Mesendoderm (in vitro differentiated cells): ENCODE results near the gene RAB25.

ENCODE experiments used
- DNase-seq: peaks from one replicate; pipeline ENCODE4 v3.0.0; 2013
- H2AK5ac ChIP-seq: 2 replicates; pipeline ENCODE4 v1.6.1; 2013; ENCODE audit warnings: low read length, inconsistent platforms
- H2BK120ac ChIP-seq: 2 replicates; pipeline ENCODE4 v1.6.1; 2013; ENCODE audit warnings: low read depth, mild to moderate bottlenecking, low read length, moderate library complexity, mixed read lengths
- H2BK15ac ChIP-seq: replicated peaks from 2 replicates; pipeline ENCODE4 v1.6.1; 2013; ENCODE audit warnings: low read depth, mild to moderate bottlenecking, moderate library complexity
- H2BK5ac ChIP-seq: 2 replicates; pipeline ENCODE4 v1.6.1; 2013; ENCODE audit warnings: low read length, inconsistent platforms
- H3K18ac ChIP-seq: 2 replicates; pipeline ENCODE4 v1.6.1; 2013; ENCODE audit warnings: mild to moderate bottlenecking, low read length, mixed read lengths
- H3K23ac ChIP-seq: one replicate; pipeline ENCODE4 v1.6.1; 2013; ENCODE audit warnings: low read length
- H3K27ac ChIP-seq: 2 replicates; pipeline ENCODE4 v1.5.1; 2013; ENCODE audit warnings: low read depth, mild to moderate bottlenecking, inconsistent platforms, low read length, moderate library complexity
- H3K27me3 ChIP-seq: 2 replicates; pipeline ENCODE4 v1.6.1; 2013; ENCODE audit warnings: low read length, control low read depth, mild to moderate bottlenecking, inconsistent platforms; ENCODE audit not compliant: insufficient read depth, poor library complexity
- H3K36me3 ChIP-seq: 2 replicates; pipeline ENCODE4 v1.6.1; 2013; ENCODE audit warnings: low read length, inconsistent platforms; ENCODE audit not compliant: control insufficient read depth, insufficient read depth
- H3K4ac ChIP-seq: one replicate; pipeline ENCODE4 v1.6.1; 2013; ENCODE audit warnings: low read depth, mild to moderate bottlenecking, low read length, moderate library complexity
- H3K4me1 ChIP-seq: 2 replicates; pipeline ENCODE4 v1.6.1; 2013; ENCODE audit warnings: low read depth, low read length, inconsistent platforms; ENCODE audit not compliant: control insufficient read depth
- H3K4me2 ChIP-seq: 2 replicates; pipeline ENCODE4 v1.6.1; 2013; ENCODE audit warnings: low read length
- H3K4me3 ChIP-seq: 2 replicates; pipeline ENCODE4 v1.5.1; 2013; ENCODE audit warnings: mild to moderate bottlenecking, low read length
- H3K56ac ChIP-seq: one replicate; pipeline ENCODE4 v1.6.1; 2013; ENCODE audit warnings: low read length
- H3K79me1 ChIP-seq: 2 replicates; pipeline ENCODE4 v1.6.1; 2013; ENCODE audit warnings: low read length, inconsistent platforms
- H3K79me2 ChIP-seq: 2 replicates; pipeline ENCODE4 v1.6.1; 2013; ENCODE audit warnings: mild to moderate bottlenecking, low read length; ENCODE audit not compliant: control insufficient read depth, insufficient read depth
- H3K9ac ChIP-seq: 2 replicates; pipeline ENCODE4 v1.6.1; 2013; ENCODE audit warnings: low read length, inconsistent platforms
- H4K5ac ChIP-seq: one replicate; pipeline ENCODE4 v1.6.1; 2013; ENCODE audit warnings: low read length
- H4K8ac ChIP-seq: one replicate; pipeline ENCODE4 v1.6.1; 2013; ENCODE audit warnings: low read depth, mild to moderate bottlenecking, control low read depth, low read length, moderate library complexity
- WGBS: extraction: QIAGEN DNeasy Blood & Tissue Kit; methylation state at CpG from one replicate; pipeline ENCODE4 v1.1.7; 2013; ENCODE audit warnings: low lambda C conversion rate, missing lambda C conversion rate; ENCODE audit not compliant: insufficient coverage; ENCODE audit errors: extremely low coverage; 5-methylcytosine and 5-hydroxymethylcytosine counted together

RAB25 gene

DNA sequence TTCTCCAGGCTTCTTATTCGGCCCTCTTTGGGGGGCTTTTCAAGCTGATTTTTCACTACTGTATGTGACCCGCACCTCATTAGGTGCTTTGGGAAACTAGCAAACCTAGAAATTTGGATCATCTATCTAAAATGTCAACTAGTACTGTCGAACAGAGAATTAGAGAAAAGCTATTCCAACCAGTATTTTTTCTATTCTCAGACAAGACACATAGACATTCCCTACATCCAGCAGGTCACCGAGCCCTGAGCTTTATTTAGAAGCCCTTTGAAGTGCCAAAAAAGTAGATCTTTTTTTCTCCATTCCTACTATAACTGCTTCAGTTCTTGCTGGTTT is 39.9 kb upstream of the RAB25 start:
- no peak overlapping the region for H3K4me3 ChIP-seq
- no peaks in the 10 kb centered on the region for H3K27me3 ChIP-seq
- no peak overlapping the region for H4K5ac ChIP-seq
- peaks cover 9% of the 10 kb centered on the region for H3K79me1 ChIP-seq
- H3K18ac ChIP-seq: no peak overlapping the region
- no peak overlapping the region for H4K8ac ChIP-seq
- H3K79me2 ChIP-seq: peaks cover 20% of the 10 kb centered on the region
- peaks cover 2% of the 10 kb centered on the region for H3K4me1 ChIP-seq
- H2AK5ac ChIP-seq: no peak overlapping the region
- no peak overlapping the region for H3K23ac ChIP-seq
- no peak overlapping the region for H3K27ac ChIP-seq
- H3K4ac ChIP-seq: no peak overlapping the region
- H3K36me3 ChIP-seq: peaks cover 6% of the 10 kb centered on the region
- H2BK15ac ChIP-seq: no peak overlapping the region
- DNase-seq: no peak
- H2BK5ac ChIP-seq: no peak overlapping the region
- no peak overlapping the region for H2BK120ac ChIP-seq
- WGBS: no CpG with 5 or more reads among the region's 4 CpGs
- H3K9ac ChIP-seq: peak overlapping the region; percentile 40
- H3K56ac ChIP-seq: no peak overlapping the region
- H3K4me2 ChIP-seq: peak overlapping the region; percentile 23

DNA sequence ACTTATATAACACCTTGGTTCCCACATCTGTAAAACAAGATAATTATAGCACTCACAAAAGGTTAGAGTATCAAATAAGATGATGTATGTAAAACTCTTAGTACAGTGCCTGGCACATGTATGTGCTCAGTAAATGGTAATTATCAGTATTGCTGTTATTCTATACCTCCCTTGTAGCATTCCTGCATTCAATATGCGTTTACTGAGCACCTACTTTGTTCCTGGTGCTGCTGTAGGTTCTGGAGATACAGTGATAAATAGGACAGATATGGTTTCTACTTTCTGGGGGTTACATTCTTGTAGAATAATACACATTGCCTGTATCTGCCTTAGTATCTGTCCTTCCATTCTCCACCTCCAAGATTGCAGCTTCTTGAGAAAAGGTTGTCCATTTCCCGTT is 39.0 kb upstream of the RAB25 start:
- no peak overlapping the region for H4K8ac ChIP-seq
- H3K56ac ChIP-seq: no peak overlapping the region
- no peak overlapping the region for H2AK5ac ChIP-seq
- H3K79me1 ChIP-seq: peaks cover 9% of the 10 kb centered on the region
- H3K36me3 ChIP-seq: peaks cover 3% of the 10 kb centered on the region
- H3K18ac ChIP-seq: no peak overlapping the region
- no peak overlapping the region for H3K27ac ChIP-seq
- no peak overlapping the region for H3K23ac ChIP-seq
- no peak overlapping the region for H2BK120ac ChIP-seq
- H2BK15ac ChIP-seq: no peak overlapping the region
- peaks cover 17% of the 10 kb centered on the region for H3K79me2 ChIP-seq
- H3K4me2 ChIP-seq: no peak overlapping the region
- peaks cover 2% of the 10 kb centered on the region for H3K4me1 ChIP-seq
- no peak overlapping the region for H3K4ac ChIP-seq
- no peak for DNase-seq
- no peaks in the 10 kb centered on the region for H3K27me3 ChIP-seq
- H2BK5ac ChIP-seq: no peak overlapping the region
- no peak overlapping the region for H4K5ac ChIP-seq
- H3K4me3 ChIP-seq: no peak overlapping the region
- WGBS: no CpG with 5 or more reads among the region's 2 CpGs
- no peak overlapping the region for H3K9ac ChIP-seq

DNA sequence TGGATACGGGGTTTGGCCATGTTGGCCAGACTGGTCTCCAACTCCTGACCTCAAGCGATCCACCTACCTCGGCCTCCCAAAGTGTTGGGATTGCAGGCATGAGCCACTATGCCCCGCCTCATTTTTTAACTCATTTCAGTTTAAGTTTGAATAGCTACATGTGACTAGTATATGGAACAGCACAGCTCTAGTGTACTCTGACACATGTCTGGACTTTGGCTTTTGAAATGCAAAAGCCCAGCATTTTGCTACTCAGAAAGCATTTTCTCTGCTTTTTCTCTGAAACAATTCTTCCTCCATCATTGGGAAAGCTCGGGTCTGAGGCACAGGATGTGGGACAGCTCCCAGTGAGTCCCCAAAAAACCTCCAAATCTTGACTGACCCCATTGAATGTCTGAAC is 36.2 kb upstream of the RAB25 start:
- Histone ChIP-seq H2BK15ac (no peak overlapping the region), H2BK5ac (no peak overlapping the region), H3K27ac (no peak overlapping the region), H3K36me3 (no peaks in the 10 kb centered on the region), H3K18ac (no peak overlapping the region), H3K4me1 (peaks cover under 1% of the 10 kb centered on the region), H3K79me2 (peaks cover 7% of the 10 kb centered on the region), H3K23ac (no peak overlapping the region), H3K4ac (no peak overlapping the region), H3K79me1 (peaks cover 2% of the 10 kb centered on the region), H2BK120ac (no peak overlapping the region), H3K4me3 (no peak overlapping the region), H2AK5ac (no peak overlapping the region), H4K5ac (no peak overlapping the region), H4K8ac (no peak overlapping the region), H3K56ac (no peak overlapping the region), H3K9ac (no peak overlapping the region), H3K27me3 (no peaks in the 10 kb centered on the region), H3K4me2 (no peak overlapping the region)
- no CpG with 5 or more reads among the region's 5 CpGs for WGBS
- DNase-seq: no peak

DNA sequence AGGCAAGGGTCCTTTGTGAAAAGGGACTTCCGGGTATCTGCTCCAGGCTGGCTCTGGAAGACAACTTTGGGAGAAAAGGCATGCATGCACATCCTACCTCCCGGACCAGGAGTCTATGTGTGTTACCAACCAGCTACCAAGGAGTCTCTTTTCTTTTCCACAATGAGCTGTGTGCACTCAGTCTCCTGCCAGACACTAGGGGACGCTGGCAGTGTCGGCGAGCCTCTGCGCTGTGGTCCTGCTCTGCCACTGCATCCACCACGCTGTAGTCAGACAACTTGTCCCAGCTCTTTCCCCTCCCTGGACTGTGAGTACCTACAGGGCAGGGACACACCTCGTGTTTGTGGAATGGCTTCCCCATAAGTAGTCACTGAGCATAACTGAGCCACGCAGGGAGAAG is 35.1 kb upstream of the RAB25 start:
- H3K27ac ChIP-seq: no peak overlapping the region
- H3K23ac ChIP-seq: no peak overlapping the region
- H4K8ac ChIP-seq: no peak overlapping the region
- H2BK120ac ChIP-seq: no peak overlapping the region
- no peak overlapping the region for H3K4me3 ChIP-seq
- H2BK5ac ChIP-seq: no peak overlapping the region
- H3K4ac ChIP-seq: no peak overlapping the region
- no peaks in the 10 kb centered on the region for H3K4me1 ChIP-seq
- WGBS: no CpG with 5 or more reads among the region's 9 CpGs
- H2BK15ac ChIP-seq: no peak overlapping the region
- no peak overlapping the region for H4K5ac ChIP-seq
- H3K9ac ChIP-seq: no peak overlapping the region
- no peak overlapping the region for H3K18ac ChIP-seq
- H3K79me2 ChIP-seq: no peaks in the 10 kb centered on the region
- no peaks in the 10 kb centered on the region for H3K79me1 ChIP-seq
- no peak overlapping the region for H2AK5ac ChIP-seq
- H3K4me2 ChIP-seq: no peak overlapping the region
- H3K27me3 ChIP-seq: no peaks in the 10 kb centered on the region
- no peaks in the 10 kb centered on the region for H3K36me3 ChIP-seq
- DNase-seq: peak; percentile 82
- H3K56ac ChIP-seq: peak overlapping the region; percentile 6

DNA sequence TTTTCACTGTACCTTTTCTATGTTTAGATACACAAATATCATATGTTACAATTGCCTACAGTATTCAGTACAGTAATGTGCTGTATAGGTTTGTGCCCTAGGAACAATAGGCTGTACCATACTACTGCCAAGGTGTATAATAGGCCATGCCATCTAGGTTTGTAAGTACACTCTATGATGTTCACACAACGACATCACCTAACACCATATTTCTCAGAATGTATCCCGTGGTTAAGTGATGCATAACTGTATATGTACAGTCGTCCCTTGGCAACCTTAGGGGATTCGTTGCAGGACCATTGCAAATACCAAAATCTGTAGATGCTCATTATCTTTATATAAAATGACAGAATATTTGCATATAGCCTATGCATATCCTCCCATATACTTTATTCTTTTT is 34.4 kb upstream of the RAB25 start:
- no peak overlapping the region for H3K9ac ChIP-seq
- H2BK120ac ChIP-seq: no peak overlapping the region
- no peak overlapping the region for H3K4ac ChIP-seq
- H3K18ac ChIP-seq: no peak overlapping the region
- no peak overlapping the region for H3K56ac ChIP-seq
- H4K5ac ChIP-seq: no peak overlapping the region
- H3K79me2 ChIP-seq: no peaks in the 10 kb centered on the region
- H3K4me3 ChIP-seq: no peak overlapping the region
- no peak overlapping the region for H3K23ac ChIP-seq
- no peak overlapping the region for H2AK5ac ChIP-seq
- no peak overlapping the region for H2BK5ac ChIP-seq
- H2BK15ac ChIP-seq: no peak overlapping the region
- no peaks in the 10 kb centered on the region for H3K27me3 ChIP-seq
- no peak overlapping the region for H3K27ac ChIP-seq
- no peak overlapping the region for H3K4me2 ChIP-seq
- no peaks in the 10 kb centered on the region for H3K4me1 ChIP-seq
- no peak for DNase-seq
- no CpG with 5 or more reads among the region's 4 CpGs for WGBS
- no peaks in the 10 kb centered on the region for H3K79me1 ChIP-seq
- no peak overlapping the region for H4K8ac ChIP-seq
- H3K36me3 ChIP-seq: no peaks in the 10 kb centered on the region

DNA sequence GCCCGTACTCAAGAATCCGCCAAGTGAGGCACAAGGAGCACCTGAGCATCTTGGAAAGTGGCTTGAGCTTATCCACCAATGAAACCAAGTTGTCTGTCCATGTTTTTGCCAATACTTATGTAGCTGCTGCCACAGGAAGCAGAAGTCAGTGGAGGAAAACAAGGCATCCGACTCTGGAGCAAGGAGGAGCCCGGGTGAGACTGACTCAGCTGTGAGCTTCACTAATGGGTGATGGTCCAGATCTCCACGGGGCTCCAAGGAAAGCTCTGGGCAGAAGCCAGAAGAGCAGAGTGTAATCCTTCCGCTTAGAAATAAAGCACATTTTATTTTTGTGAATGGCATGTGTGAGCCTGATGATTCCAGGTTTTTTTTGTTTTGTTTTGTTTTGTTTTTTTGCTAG is 27.9 kb upstream of the RAB25 start:
- H4K8ac ChIP-seq: no peak overlapping the region
- no peaks in the 10 kb centered on the region for H3K27me3 ChIP-seq
- H4K5ac ChIP-seq: no peak overlapping the region
- DNase-seq: no peak
- H3K18ac ChIP-seq: no peak overlapping the region
- H3K4me2 ChIP-seq: no peak overlapping the region
- H3K56ac ChIP-seq: no peak overlapping the region
- no peak overlapping the region for H3K9ac ChIP-seq
- no peak overlapping the region for H2BK120ac ChIP-seq
- no peak overlapping the region for H3K27ac ChIP-seq
- no peak overlapping the region for H3K4ac ChIP-seq
- H3K79me1 ChIP-seq: no peaks in the 10 kb centered on the region
- no peak overlapping the region for H2BK5ac ChIP-seq
- H3K4me3 ChIP-seq: no peak overlapping the region
- no peak overlapping the region for H3K23ac ChIP-seq
- no peaks in the 10 kb centered on the region for H3K4me1 ChIP-seq
- no peaks in the 10 kb centered on the region for H3K36me3 ChIP-seq
- no peaks in the 10 kb centered on the region for H3K79me2 ChIP-seq
- H2BK15ac ChIP-seq: no peak overlapping the region
- no peak overlapping the region for H2AK5ac ChIP-seq
- WGBS: no CpG with 5 or more reads among the region's 6 CpGs
